HUES6 (cell line): ENCODE data around the gene RHBDD1.
A peak's percentile ranks its signal among the peaks of the same experiment; 100 is the strongest.

ENCODE experiments used
- H3K27ac ChIP-seq: 2 replicates; pipeline ENCODE4 v1.7.0; 2013; ENCODE audit warnings: low read depth, mild to moderate bottlenecking, low read length, inconsistent platforms
- H3K27me3 ChIP-seq: 2 replicates; pipeline ENCODE4 v1.6.1; 2013; ENCODE audit warnings: low read length; ENCODE audit not compliant: control insufficient read depth, insufficient read depth
- H3K36me3 ChIP-seq: 2 replicates; pipeline ENCODE4 v1.6.1; 2013; ENCODE audit warnings: low read length; ENCODE audit not compliant: control insufficient read depth, insufficient read depth
- H3K4me1 ChIP-seq: 2 replicates; pipeline ENCODE4 v1.6.1; 2013; ENCODE audit warnings: low read length; ENCODE audit not compliant: control insufficient read depth, insufficient read depth
- H3K4me3 ChIP-seq: 2 replicates; pipeline ENCODE4 v1.5.1; 2013; ENCODE audit warnings: low read depth, low read length
- H3K9ac ChIP-seq: one replicate; pipeline ENCODE4 v1.6.1; 2013; ENCODE audit warnings: mild to moderate bottlenecking, low read length
- H3K9me3 ChIP-seq: 2 replicates; pipeline ENCODE4 v1.6.1; 2013; ENCODE audit warnings: low read depth, low read length; ENCODE audit not compliant: control insufficient read depth, insufficient read depth

RHBDD1 gene

DNA sequence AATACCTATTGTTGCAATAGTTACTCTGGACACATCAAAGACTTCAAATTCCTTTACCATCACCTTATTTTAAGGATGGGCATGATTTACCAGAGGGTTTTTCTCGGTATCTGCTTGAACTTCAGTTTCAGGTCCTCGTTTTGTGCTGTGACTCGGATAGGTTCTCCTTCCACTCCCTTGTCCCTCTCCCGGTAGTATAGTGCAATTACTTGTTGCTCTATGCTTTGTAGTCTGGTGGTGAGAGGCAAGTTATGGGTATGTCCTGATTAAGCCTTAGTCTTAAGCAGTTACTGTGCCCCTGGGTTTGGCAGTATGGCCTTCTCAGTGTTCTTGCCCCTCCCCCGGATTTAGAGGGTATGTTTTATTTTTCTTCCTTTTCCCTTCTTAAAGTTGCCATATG, 96.6 kb downstream of the RHBDD1 start:
- Histone ChIP-seq H3K9ac (no peak overlapping the region), H3K36me3 (no peaks in the 10 kb centered on the region), H3K27me3 (no peaks in the 10 kb centered on the region), H3K4me3 (no peak overlapping the region), H3K9me3 (no peaks in the 10 kb centered on the region), H3K27ac (no peak overlapping the region), H3K4me1 (peaks cover 7% of the 10 kb centered on the region; the same call in 1 of the 2 replicates)

DNA sequence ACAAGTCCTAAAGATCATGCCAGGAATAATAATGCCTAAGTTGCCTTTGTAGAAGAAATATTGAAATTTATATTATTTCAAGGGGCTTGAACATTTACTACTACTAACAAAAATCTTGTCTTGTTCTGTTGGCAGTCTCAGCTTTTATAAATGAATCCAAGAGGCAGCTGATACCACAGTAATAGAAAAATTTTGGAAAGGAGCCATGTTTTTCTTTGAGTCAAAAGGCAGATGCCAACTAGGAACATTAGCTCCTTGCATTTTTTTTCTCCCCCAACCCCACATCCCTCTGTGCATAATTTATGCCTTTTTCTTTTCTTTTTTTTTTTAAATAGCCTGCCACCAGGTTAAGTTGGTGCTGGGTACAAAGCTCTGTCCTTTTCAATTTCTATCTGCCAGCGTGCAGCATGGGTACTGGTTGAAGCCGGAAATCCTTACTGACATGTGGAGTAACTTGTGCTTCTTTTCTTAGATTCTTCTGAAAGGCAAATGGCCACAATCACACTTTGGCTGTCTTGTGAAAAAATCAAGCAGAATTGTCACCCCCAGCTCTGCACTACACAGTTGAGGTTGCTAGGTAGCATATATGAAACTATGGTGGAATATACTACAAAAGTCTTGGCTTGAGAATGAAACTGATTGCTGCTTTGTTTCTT, 98.8 kb downstream of the RHBDD1 start:
- H3K4me3 ChIP-seq = no peak overlapping the region
- peaks cover 7% of the 10 kb centered on the region; the same call in 1 of the 2 replicates for H3K4me1 ChIP-seq
- no peaks in the 10 kb centered on the region for H3K27me3 ChIP-seq
- no peaks in the 10 kb centered on the region for H3K9me3 ChIP-seq
- no peak overlapping the region for H3K9ac ChIP-seq
- no peak overlapping the region for H3K27ac ChIP-seq
- no peaks in the 10 kb centered on the region for H3K36me3 ChIP-seq

GRCh38 chr2:226943862-226944620, 108.2 kb downstream of the RHBDD1 start:
- Histone ChIP-seq H3K27ac (no peak overlapping the region), H3K4me1 (no peaks in the 10 kb centered on the region), H3K36me3 (no peaks in the 10 kb centered on the region), H3K9ac (no peak overlapping the region), H3K4me3 (no peak overlapping the region), H3K9me3 (no peaks in the 10 kb centered on the region; the same call in 1 of the 2 replicates), H3K27me3 (no peaks in the 10 kb centered on the region)

DNA sequence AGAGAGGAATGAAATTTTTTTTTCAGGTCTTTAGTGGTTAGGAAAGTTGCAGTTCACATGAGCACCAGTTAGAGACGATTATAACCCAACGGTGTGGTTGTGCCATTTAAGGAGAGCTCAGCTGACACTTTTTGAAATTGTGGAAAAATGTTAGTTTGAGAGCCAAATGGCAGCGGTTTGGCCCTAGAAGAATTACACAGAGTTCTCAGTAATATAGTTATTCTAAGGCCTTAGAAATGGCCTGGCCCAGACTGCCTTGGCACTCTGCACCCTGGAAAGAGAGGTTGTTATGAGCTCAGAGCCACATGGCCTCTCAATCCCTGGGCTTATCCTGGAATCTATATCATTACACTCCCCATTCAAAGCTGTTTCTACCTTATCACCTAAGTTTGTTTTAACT, 117.4 kb downstream of the RHBDD1 start:
- H3K4me3 ChIP-seq = no peak overlapping the region
- H3K4me1 ChIP-seq = no peaks in the 10 kb centered on the region; the same call in 1 of the 2 replicates
- no peak overlapping the region for H3K9ac ChIP-seq
- H3K27ac ChIP-seq = no peak overlapping the region
- H3K36me3 ChIP-seq = no peaks in the 10 kb centered on the region
- H3K9me3 ChIP-seq = peaks cover 2% of the 10 kb centered on the region; the same call in 1 of the 2 replicates
- no peaks in the 10 kb centered on the region for H3K27me3 ChIP-seq

- H3K4me3 ChIP-seq = no peak overlapping the region
- no peak overlapping the region for H3K27ac ChIP-seq
- H3K4me1 ChIP-seq = no peaks in the 10 kb centered on the region; the same call in 1 of the 2 replicates
- no peaks in the 10 kb centered on the region for H3K27me3 ChIP-seq
- H3K9ac ChIP-seq = no peak overlapping the region
- H3K9me3 ChIP-seq = peaks cover 4% of the 10 kb centered on the region; the same call in 1 of the 2 replicates
- no peaks in the 10 kb centered on the region for H3K36me3 ChIP-seq
Measured at GRCh38 chr2:226953826-226954225, 118.0 kb downstream of the RHBDD1 start.

GRCh38 chr2:226956659-226957058, 120.8 kb downstream of the RHBDD1 start:
- H3K36me3 ChIP-seq = no peaks in the 10 kb centered on the region

GRCh38 chr2:226959418-226959817, 123.6 kb downstream of the RHBDD1 start:
- Histone ChIP-seq H3K27ac (no peak overlapping the region), H3K9ac (no peak overlapping the region), H3K9me3 (peaks cover 15% of the 10 kb centered on the region), H3K4me3 (no peak overlapping the region), H3K4me1 (peaks cover 11% of the 10 kb centered on the region), H3K27me3 (no peaks in the 10 kb centered on the region), H3K36me3 (no peaks in the 10 kb centered on the region)

More at GRCh38 chr2:226956659-226957058, 120.8 kb downstream of the RHBDD1 start:
- H3K27me3 ChIP-seq = no peaks in the 10 kb centered on the region
- no peak overlapping the region for H3K9ac ChIP-seq
- peaks cover 15% of the 10 kb centered on the region for H3K9me3 ChIP-seq
- no peak overlapping the region for H3K27ac ChIP-seq
- no peak overlapping the region for H3K4me3 ChIP-seq
- H3K4me1 ChIP-seq = no peaks in the 10 kb centered on the region; the same call in 1 of the 2 replicates

DNA sequence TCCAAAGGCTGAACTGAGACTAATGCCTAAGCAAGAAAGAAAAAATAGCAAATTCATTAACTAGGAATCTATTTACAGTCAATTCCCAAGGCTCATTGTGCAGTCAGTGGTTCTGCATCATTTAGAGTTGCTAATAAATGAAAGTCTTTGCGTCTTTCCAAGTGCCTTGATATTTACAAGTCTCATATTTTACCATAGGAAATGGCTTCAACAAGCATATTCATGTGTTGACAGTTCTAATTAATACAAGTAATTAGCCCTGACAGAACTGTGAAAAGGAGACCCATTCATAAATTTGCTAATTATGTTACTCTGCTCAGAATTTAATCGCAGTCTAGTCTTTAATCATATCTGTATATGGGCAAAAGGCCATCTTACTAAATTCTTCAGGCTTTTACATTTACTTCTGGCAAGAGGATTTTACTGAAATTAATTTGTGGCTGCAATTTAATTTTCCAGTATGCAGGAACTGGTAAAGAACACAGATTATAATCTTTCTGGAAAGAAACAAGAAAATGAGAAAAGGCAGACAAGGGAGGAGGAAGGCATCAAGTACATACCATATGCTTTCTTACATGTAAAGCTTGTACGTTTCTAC, 126.4 kb downstream of the RHBDD1 start:
- Histone ChIP-seq H3K9ac (no peak overlapping the region), H3K9me3 (peaks cover 15% of the 10 kb centered on the region), H3K27ac (no peak overlapping the region), H3K36me3 (no peaks in the 10 kb centered on the region), H3K4me1 (peaks cover 11% of the 10 kb centered on the region), H3K27me3 (no peaks in the 10 kb centered on the region), H3K4me3 (no peak overlapping the region)

GRCh38 chr2:226963528-226963927, 127.7 kb downstream of the RHBDD1 start:
- Histone ChIP-seq H3K27me3 (no peaks in the 10 kb centered on the region), H3K9ac (no peak overlapping the region), H3K9me3 (peaks cover 12% of the 10 kb centered on the region), H3K27ac (peak overlapping the region; percentile 44; the same call in 1 of the 2 replicates), H3K4me3 (no peak overlapping the region), H3K4me1 (peaks cover 11% of the 10 kb centered on the region), H3K36me3 (no peaks in the 10 kb centered on the region)

DNA sequence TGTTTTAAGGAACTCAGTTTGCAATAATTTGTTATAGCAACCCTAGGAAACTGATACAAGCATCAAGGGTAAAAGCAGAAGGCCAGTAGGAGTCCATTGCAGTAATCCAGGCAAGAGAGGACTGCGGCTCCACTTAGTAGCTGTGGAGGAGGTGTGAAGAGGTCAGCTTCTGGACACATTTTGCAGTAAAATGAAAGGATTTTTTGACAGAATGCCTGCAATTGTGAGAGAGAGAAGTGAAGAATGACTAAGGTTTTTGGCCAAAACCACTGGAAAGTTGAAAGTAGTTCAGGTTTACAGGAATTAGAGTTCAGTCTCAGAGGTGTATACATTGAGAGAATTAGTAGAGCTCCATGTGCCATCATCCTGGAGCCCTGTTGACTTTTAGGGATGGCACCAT, 129.5 kb downstream of the RHBDD1 start:
- Histone ChIP-seq H3K9me3 (no peaks in the 10 kb centered on the region), H3K27ac (no peak overlapping the region), H3K9ac (no peak overlapping the region), H3K4me1 (peaks cover 11% of the 10 kb centered on the region), H3K36me3 (no peaks in the 10 kb centered on the region), H3K27me3 (no peaks in the 10 kb centered on the region), H3K4me3 (no peak overlapping the region)
